IMR-90 (cell line): ENCODE results near the gene DSG3.

ENCODE experiments used
- CHD1 ChIP-seq: IDR thresholded peaks from 2 replicates; pipeline ENCODE4 v1.6.1; 2012; ENCODE audit warnings: low read depth, low read length, improper control_type of control experiment
- FOS ChIP-seq: fragments of 150-350 bp; IDR thresholded peaks from 2 replicates; pipeline ENCODE4 v1.6.1; 2016; ENCODE audit warnings: low read depth, low read length
- MAZ ChIP-seq: IDR thresholded peaks from 2 replicates; pipeline ENCODE4 v1.6.1; 2012; ENCODE audit warnings: low read depth, mild to moderate bottlenecking, low read length, improper control_type of control experiment, moderate library complexity, borderline replicate concordance
- MXI1 ChIP-seq: IDR thresholded peaks from 2 replicates; pipeline ENCODE4 v1.6.1; 2012; ENCODE audit warnings: low read depth, mild to moderate bottlenecking, low read length, moderate library complexity, borderline replicate concordance
- POLR2A ChIP-seq: IDR thresholded peaks from 2 replicates; pipeline ENCODE4 v1.6.1; 2012; ENCODE audit warnings: mild to moderate bottlenecking, low read depth, low read length
- RCOR1 ChIP-seq: IDR thresholded peaks from 2 replicates; pipeline ENCODE4 v1.6.1; 2012; ENCODE audit warnings: mild to moderate bottlenecking, low read length, improper control_type of control experiment; ENCODE audit not compliant: insufficient replicate concordance
- TF ChIP-seq, protein P1 (sequence below): conservative IDR thresholded peaks from 2 replicates; pipeline ENCODE4 v1.5.1; 2012; ENCODE audit warnings: mild to moderate bottlenecking, low read depth, low read length, improper control_type of control experiment

DNA sequence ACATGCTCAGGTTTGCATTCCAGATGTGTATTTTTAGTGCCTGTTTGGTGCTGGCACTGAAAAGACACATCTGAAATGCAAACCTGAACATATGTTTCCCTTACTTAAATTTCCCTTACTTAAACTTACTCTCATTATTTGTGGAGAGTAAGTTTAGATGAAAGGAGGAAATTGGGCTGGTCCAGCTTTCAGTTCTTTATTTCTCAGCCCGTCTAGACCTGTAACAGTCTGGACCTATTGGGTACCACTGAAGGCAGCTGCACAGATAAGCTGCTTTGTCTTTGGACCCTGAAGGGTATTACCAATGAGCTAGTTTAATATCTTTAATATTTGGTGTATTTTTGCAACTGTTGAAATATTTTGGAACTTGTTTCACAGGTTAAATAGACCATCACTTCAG lies 17.0 kb upstream of the DSG3 start:
- TF ChIP-seq MXI1 = no peak
- TF ChIP-seq RCOR1 = no peak
- TF ChIP-seq POLR2A = no peak
- TF ChIP-seq MAZ = no peak
- TF ChIP-seq, protein P1, sequence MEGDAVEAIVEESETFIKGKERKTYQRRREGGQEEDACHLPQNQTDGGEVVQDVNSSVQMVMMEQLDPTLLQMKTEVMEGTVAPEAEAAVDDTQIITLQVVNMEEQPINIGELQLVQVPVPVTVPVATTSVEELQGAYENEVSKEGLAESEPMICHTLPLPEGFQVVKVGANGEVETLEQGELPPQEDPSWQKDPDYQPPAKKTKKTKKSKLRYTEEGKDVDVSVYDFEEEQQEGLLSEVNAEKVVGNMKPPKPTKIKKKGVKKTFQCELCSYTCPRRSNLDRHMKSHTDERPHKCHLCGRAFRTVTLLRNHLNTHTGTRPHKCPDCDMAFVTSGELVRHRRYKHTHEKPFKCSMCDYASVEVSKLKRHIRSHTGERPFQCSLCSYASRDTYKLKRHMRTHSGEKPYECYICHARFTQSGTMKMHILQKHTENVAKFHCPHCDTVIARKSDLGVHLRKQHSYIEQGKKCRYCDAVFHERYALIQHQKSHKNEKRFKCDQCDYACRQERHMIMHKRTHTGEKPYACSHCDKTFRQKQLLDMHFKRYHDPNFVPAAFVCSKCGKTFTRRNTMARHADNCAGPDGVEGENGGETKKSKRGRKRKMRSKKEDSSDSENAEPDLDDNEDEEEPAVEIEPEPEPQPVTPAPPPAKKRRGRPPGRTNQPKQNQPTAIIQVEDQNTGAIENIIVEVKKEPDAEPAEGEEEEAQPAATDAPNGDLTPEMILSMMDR = no peak
- no peak for TF ChIP-seq CHD1
- no peak for TF ChIP-seq FOS
